ENCODE measurements around the gene HOXA3. TPM values are rescaled to one million over a fixed set of nuclear protein-coding genes. Genes with fewer than 3 reads are reported as not detected.

Gene HOXA3
- total and polyA plus RNA-seq, 2 of the 13 experiments (the other 11 are each of a cell fraction or from before 2014, with no cell fraction given): 2.9 to 4.6 TPM

DNA sequence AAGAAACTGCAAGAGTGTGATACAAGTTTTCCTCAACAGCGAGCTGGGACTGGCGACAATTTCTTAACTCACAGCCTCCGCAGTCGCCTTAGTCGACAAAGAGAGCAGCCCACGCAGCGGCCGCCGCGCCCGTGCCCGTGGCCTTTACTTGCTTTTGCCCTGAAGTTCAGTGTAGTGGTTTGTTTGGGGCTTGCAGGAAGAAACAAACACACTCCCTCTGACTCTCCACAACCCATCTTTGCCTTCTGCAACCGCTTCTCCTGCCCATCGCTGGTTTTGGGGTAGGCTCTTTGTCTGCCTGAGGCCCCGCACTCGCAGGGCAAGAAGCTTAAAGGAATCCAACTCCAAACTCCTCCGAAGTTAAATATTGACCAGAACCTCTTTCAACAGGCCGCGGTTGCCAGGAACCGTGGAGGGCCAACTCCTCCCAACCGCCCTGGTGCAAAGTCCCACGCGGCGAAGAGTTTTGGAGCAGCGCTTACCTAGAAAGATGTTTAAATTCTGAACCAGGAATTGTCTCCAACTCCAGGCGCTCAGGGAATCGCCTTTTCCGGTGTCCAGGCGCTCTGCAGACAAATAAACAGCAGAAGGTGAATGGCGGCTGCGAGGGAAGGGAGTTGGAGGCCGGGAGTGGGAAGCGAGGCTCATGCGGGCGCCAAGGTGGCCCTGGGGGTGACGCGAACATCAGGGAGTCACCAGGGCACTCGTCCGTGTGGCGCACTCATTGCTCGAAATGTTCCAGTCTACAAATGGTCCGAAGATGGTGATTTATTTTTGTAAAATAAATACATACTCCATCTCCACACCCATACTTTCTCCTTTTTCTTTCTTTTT is 30.1 kb downstream of the HOXA3 start (continued):
- TF ChIP-seq NFE2 (CRISPR knock-in tag; IDR thresholded peaks at IDR 0.05) (no peak), GTF3A (CRISPR knock-in tag; conservative IDR thresholded peaks at IDR 0.05) (no peak), SP2 (CRISPR knock-in tag; IDR thresholded peaks at IDR 0.05) (no peak), NCOR1 (IDR thresholded peaks at IDR 0.05; ENCODE audit: borderline replicate concordance, low read length) (peak; percentile 90), CENPT (CRISPR knock-in tag; IDR thresholded peaks at IDR 0.05; ENCODE audit: low read depth) (no peak), ZNF644 (CRISPR knock-in tag; IDR thresholded peaks at IDR 0.05; ENCODE audit: low read depth) (peak; percentile 38; the same call in 1 of the 2 replicates), TBX2 (CRISPR knock-in tag; IDR thresholded peaks at IDR 0.05; ENCODE audit: borderline replicate concordance) (peak; percentile 79)
- TF ChIP-seq, protein P1, sequence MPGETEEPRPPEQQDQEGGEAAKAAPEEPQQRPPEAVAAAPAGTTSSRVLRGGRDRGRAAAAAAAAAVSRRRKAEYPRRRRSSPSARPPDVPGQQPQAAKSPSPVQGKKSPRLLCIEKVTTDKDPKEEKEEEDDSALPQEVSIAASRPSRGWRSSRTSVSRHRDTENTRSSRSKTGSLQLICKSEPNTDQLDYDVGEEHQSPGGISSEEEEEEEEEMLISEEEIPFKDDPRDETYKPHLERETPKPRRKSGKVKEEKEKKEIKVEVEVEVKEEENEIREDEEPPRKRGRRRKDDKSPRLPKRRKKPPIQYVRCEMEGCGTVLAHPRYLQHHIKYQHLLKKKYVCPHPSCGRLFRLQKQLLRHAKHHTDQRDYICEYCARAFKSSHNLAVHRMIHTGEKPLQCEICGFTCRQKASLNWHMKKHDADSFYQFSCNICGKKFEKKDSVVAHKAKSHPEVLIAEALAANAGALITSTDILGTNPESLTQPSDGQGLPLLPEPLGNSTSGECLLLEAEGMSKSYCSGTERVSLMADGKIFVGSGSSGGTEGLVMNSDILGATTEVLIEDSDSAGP (CRISPR knock-in tag; IDR thresholded peaks at IDR 0.05; ENCODE audit: borderline replicate concordance): peak; percentile 69; the same call in 1 of the 2 replicates
- TF ChIP-seq, protein P2, sequence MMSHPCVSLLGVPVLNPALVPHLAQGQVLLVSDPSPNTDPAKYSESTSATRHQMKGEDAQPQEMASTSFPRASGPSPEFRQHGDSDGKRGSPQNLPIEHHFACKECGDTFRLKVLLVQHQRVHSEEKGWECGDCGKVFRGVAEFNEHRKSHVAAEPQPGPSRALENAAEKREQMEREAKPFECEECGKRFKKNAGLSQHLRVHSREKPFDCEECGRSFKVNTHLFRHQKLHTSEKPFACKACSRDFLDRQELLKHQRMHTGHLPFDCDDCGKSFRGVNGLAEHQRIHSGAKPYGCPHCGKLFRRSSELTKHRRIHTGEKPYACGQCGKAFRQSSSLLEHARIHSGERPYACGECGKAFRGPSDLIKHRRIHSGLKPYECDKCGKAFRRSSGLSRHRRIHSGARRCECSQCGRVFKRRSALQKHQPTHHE (CRISPR knock-in tag; IDR thresholded peaks at IDR 0.05; ENCODE audit: borderline replicate concordance): no peak

Data from HepG2 (cell line).